HG02763 (cell line): Measurements from ENCODE around the gene YWHAE.
"Not testable (repeated sequence)": the region's sequence is repeated elsewhere in the genome, so short reads cannot be mapped to it uniquely, and the experiment has no call there.

Source experiments
- ATAC-seq: cut with Tn5 transposase; IDR thresholded peaks from one replicate; pipeline ENCODE4 v1.9.1; 2021; ENCODE audit warnings: mild to moderate bottlenecking, moderate library complexity; ENCODE audit not compliant: unreplicated experiment

Gene YWHAE

GRCh38 chr17:1413281-1413791, 13.3 kb upstream of the YWHAE start:
- no peak for ATAC-seq

- ATAC-seq, result no peak
Measured at GRCh38 chr17:1412185-1413110, 12.4 kb upstream of the YWHAE start.

- ATAC-seq, result no peak
Measured at GRCh38 chr17:1402262-1402586, 2.2 kb upstream of the YWHAE start.

GRCh38 chr17:1398931-1399678, 917 bp downstream of the YWHAE start:
- ATAC-seq, result peak; percentile 12

DNA sequence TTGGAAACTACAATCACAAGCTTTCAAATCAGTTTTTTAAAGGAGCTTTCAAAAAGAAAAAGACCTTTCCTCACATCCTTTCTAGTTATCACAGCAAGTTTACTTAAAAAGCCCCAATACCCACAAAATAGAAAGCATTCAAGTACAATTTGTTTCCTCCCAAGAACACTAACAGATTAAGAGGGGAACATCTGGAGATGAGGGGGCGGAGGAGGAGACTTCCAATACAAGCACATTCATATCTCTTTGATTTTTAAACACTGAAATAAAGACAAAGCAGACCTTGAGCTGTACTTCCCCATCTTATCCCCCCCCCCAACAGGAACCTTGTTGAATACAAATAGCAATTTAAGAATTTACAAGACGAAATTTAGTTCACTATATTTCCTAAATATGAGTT, 2.0 kb downstream of the YWHAE start:
- ATAC-seq, result no peak

GRCh38 chr17:1395876-1396665, 4.0 kb downstream of the YWHAE start:
- ATAC-seq, result not testable (repeated sequence)

GRCh38 chr17:1391577-1391976, 8.4 kb downstream of the YWHAE start:
- ATAC-seq, result no peak

GRCh38 chr17:1390432-1391367, 9.3 kb downstream of the YWHAE start:
- ATAC-seq, result no peak

- ATAC-seq, result not testable (repeated sequence)
Measured at GRCh38 chr17:1387490-1388227, 12.4 kb downstream of the YWHAE start.

- ATAC-seq, result not testable (repeated sequence)
Measured at GRCh38 chr17:1386675-1387190, 13.3 kb downstream of the YWHAE start.

GRCh38 chr17:1386265-1386664, 13.8 kb downstream of the YWHAE start:
- ATAC-seq, result no peak

DNA sequence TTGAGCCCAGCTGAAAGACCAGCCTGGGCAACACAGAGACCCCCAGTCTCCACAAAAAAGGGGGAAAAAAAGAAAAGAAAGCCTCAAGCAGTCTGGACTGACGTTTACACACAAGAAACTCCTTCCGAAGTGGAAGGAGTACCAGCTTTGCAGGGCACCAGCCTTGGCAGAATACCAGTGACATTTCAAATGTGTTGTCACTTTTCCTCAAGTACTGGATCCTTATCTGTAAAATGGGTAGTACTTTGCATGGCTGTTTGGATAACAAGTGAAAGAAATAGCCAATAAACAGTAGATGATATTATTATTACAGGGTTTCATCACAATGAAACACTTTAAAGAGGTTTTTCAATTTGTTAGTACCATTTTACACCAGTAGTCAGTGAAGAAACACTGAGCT, 14.2 kb downstream of the YWHAE start:
- ATAC-seq, result no peak

DNA sequence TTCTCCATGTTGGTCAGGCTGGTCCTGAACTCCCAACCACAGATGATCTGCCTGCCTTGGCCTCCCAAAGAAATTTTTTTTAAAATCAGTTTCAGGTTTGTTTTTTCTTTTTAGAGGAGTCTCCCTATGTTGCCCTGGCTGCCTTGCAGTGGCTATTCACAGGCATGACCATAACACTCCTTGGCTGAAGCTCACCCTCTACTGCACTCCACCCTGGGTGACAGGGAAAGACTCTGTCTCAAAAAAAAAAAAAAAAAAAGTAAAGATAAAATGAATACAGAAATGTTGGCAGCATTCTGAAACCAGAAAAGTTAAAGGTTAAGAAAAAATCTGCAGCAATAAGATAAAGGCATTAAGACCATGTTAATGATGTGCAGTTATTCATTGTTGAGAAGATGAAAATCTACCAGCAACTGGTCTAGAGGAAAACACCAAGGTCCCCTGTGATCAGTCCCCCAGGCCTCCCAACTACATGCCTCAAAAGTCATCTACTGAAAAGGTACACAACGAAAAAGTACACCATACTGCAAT, 15.1 kb downstream of the YWHAE start:
- no peak for ATAC-seq

- ATAC-seq, result no peak
Measured at GRCh38 chr17:1379930-1380313, 20.1 kb downstream of the YWHAE start.

DNA sequence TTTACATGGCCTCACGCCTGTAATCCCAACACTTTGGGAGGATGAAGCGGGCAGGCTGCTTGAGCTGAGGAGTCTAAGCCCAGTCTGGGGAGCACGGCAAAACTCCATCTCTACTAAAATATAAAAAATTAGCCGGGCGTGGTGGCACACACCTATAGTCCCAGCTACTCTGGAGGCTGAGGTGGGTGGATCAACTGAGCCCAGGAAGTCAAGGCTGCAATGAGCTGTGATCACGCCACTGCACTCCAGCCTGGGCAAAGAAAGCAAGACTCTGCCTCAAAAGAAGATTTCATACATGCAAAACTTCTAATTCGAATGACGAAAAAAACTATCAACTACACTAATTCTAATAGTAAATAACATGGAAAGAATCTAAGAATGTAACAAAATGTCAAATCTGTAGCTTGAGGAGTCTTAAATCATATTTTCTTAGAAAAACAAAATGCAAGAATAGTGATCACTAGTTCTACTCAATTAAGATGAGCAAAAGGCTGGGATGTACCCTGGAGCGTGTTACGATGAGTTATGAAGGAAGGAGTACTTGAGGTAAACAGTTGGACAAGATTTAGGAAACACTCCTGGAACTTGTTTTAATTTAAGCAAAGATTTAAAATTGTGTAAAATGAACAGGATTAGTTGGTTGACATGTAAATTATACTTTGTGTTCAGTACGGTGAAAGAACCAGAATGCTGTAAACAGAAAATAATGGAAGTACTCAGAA, 20.7 kb downstream of the YWHAE start:
- no peak for ATAC-seq

DNA sequence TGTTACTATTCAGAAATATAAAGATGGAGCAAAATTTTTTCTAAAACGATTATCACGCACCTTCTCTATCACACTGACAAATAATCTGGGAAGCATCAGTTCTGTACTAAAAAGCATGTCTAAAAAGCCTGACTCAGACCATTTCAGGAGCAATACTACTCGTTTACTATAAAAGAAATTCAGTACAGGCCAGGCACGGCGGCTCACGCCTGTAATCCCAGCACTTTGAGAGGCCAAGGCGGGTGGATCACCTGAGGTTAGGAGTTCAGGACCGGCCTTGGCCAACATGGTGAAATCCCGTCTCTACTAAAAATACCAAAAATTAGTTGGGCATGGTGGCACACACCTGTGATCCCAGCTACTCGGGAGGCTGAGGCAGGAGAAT, 21.6 kb downstream of the YWHAE start:
- ATAC-seq, result not testable (repeated sequence)

GRCh38 chr17:1377334-1377733, 22.7 kb downstream of the YWHAE start:
- no peak for ATAC-seq

DNA sequence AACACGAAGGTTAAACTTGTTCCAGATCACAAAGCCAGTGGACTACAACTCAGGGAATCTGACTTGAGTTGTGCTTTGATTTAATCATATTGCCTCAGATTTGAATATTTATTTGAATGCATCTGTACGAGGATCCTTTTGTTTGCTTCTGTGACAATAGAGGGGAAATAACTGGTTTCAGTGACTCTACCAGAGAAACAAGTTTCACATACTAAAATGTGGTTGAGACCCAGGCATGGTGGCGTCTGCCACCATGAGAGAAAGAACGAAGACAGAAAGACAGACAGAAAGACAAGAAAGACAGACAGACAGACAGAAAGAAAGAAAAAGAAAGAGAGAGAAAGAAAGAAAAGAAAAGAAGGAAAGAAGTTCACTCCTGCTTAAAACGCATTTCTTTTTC, 24.0 kb downstream of the YWHAE start:
- ATAC-seq, result no peak
